K562 (cell line): ENCODE measurements around the gene ARHGDIA. TPM values are rescaled to one million over a fixed set of nuclear protein-coding genes. Genes with fewer than 3 reads are reported as not detected.

Experiments
- BCLAF1 ChIP-seq, 2 experiments: fragments of 450-650 bp in 1 of 2; IDR thresholded peaks; 2 replicates each; pipeline ENCODE4 v1.6.1; 2011 to 2017; ENCODE audit warnings: low read depth in 2 of 2, antibody characterized with exemption in 1 of 2, borderline replicate concordance in 1 of 2, low read length in 1 of 2, mild to moderate bottlenecking in 1 of 2, mixed read lengths in 1 of 2; ENCODE audit not compliant: control insufficient read depth in 1 of 2
- CUX1 ChIP-seq: fragments of 200-800 bp; sonication (Bioruptor generic); IDR thresholded peaks from 2 replicates; pipeline ENCODE4 v1.6.1; 2016; ENCODE audit warnings: missing genetic modification characterization, missing compliant biosample characterization
- DDX20 ChIP-seq: fragments of 450-650 bp; IDR thresholded peaks from 2 replicates; pipeline ENCODE4 v1.6.1; 2016; ENCODE audit warnings: missing genetic modification characterization, low read depth, mild to moderate bottlenecking, missing compliant biosample characterization, moderate library complexity
- E4F1 ChIP-seq: fragments of 250-450 bp; sonication (Bioruptor Pico); IDR thresholded peaks from 2 replicates; pipeline ENCODE4 v1.5.0; 2021; ENCODE audit warnings: mild to moderate bottlenecking, borderline replicate concordance
- ELF4 ChIP-seq: fragments of 450-650 bp; formaldehyde crosslinking; IDR thresholded peaks from 2 replicates; pipeline ENCODE4 v1.4.0; 2022; ENCODE audit warnings: missing genetic modification characterization
- GATAD2A ChIP-seq: fragments of 450-650 bp; IDR thresholded peaks from 2 replicates; pipeline ENCODE4 v1.6.1; 2017
- ID3 ChIP-seq, 2 experiments: fragments of 250-450 bp in 1 of 2; fragments of 450-650 bp in 1 of 2; sonication (Bioruptor Pico) in 1 of 2; IDR thresholded peaks; 2 replicates each; pipeline versions ENCODE4 v1.6.1 to v1.8.0; 2016 to 2021; ENCODE audit warnings: mild to moderate bottlenecking in 2 of 2, moderate library complexity in 2 of 2, missing compliant biosample characterization in 1 of 2, missing genetic modification characterization in 1 of 2
- KAT2B ChIP-seq: IDR thresholded peaks from one replicate; pipeline ENCODE4 v1.6.1; 2012; ENCODE audit warnings: low read depth, mild to moderate bottlenecking, control low read depth, inconsistent platforms, low read length, moderate library complexity
- MTA3 ChIP-seq: fragments of 450-650 bp; formaldehyde crosslinking; IDR thresholded peaks from 2 replicates; pipeline ENCODE4 v1.6.1; 2017; ENCODE audit warnings: mild to moderate bottlenecking, borderline replicate concordance
- RBBP5 ChIP-seq: fragments of 200-600 bp; sonication (generic); IDR thresholded peaks from 2 replicates; pipeline ENCODE4 v1.6.1; 2012; ENCODE audit warnings: borderline replicate concordance, mild to moderate bottlenecking, low read length, control low read depth, inconsistent platforms; ENCODE audit not compliant: insufficient read depth, poor library complexity, severe bottlenecking
- SMC3 ChIP-seq: conservative IDR thresholded peaks from 2 replicates; pipeline ENCODE4 v1.6.1; 2011; ENCODE audit warnings: low read depth, low read length, improper control_type of control experiment; ENCODE audit not compliant: insufficient read depth
- ZFX ChIP-seq: sonication (generic); formaldehyde crosslinking; IDR thresholded peaks from 2 replicates; pipeline ENCODE4 v1.8.0; 2022; ENCODE audit warnings: mild to moderate bottlenecking, missing genetic modification reagents, moderate library complexity
- ZKSCAN8 ChIP-seq: fragments of 200-800 bp; sonication (Bioruptor generic); IDR thresholded peaks from 2 replicates; pipeline ENCODE4 v1.6.1; 2016; ENCODE audit warnings: missing genetic modification characterization, missing compliant biosample characterization
- polyA plus RNA-seq, 8 experiments: library from polyadenylated mRNA; depleted of rRNA in 4 of 8; stranded (reverse) in 5 of 8; unstranded in 3 of 8; fragments of >200 nt; fragmentation: Nextera tagmentation in 2 of 8; fragmentation: Illumina TruSeq in 1 of 8; extraction: Ambion mirVana in 2 of 8; extraction: Trizol in 1 of 8; gene quantifications; 2 replicates each; pipeline versions ENCODE4 v1.2.1 to v1.2.3, GENCODE V29; 2011 to 2014; ENCODE audit warnings: inconsistent platforms in 1 of 8, missing spikeins in 1 of 8
- total RNA-seq, 7 experiments: library from RNA; depleted of rRNA in 6 of 7; stranded (reverse); fragments of >200 nt in 6 of 7; fragmentation: Illumina TruSeq in 2 of 7; extraction: Trizol in 2 of 7; gene quantifications; 2 replicates each; pipeline versions ENCODE4 v1.2.1 to v1.2.3, GENCODE V29; 2011 to 2021; ENCODE audit warnings: low replicate concordance in 1 of 7

The ARHGDIA gene
- total and polyA plus RNA-seq, 9 of the 15 experiments (the other 6 are each of a cell fraction or from before 2014, with no cell fraction given): 9.6 to 340 (median 97.6) TPM

DNA sequence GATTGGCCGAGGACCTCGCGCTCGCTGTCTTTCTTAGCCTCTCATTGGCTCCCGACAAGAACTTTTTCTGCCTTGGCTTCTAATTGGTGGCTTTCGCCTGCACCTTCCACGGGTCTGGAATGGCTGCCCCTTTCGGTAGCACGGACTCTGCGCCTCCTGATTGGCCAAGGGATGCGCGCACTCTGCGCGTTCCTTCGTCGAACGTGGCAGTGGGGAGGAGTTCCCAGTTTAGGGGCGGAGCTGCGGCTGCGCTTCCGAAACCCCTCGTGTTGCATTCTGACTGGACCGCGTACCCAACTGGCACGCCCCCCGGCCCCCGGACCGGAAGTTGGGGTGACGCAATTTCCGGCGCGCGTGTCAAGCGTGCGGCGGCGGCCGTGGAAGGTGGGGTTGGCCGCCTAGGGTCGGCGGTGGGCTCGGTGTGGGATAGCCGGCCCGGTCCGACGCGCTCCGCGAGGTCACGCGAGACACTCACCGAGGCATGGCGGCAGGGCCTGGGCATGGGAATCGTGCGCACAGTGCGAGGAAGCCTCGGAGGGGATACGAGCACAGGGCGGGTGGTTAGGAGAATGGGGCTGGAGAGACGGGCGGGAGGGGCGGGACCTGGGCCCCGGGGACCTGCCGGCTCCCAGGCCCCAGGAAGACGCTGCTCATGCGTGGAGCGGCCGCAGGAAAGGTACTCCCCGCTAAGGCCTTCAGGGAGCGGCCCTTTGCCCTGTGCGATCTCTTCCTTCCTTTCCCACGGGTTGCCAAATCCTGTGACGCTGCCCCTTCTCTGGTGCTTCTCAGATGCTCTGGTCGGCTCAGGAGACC lies 10.2 kb downstream of the ARHGDIA start (continued):
- no peak for TF ChIP-seq DDX20 (tag)
- no peak for TF ChIP-seq SMC3
- peak; percentile 78 for TF ChIP-seq ZFX (CRISPR knock-in tag)
- no peak for TF ChIP-seq BCLAF1 (IDR thresholded peaks at IDR 0.05; ENCODE audit: borderline replicate concordance in 1 of 2, control insufficient read depth in 1 of 2, low read depth in 2 of 2, low read length in 1 of 2)
- peak; percentile 97 for TF ChIP-seq ELF4 (CRISPR knock-in tag)
- no peak for TF ChIP-seq E4F1 (CRISPR knock-in tag)
- TF ChIP-seq ZKSCAN8 (CRISPR knock-in tag): peak; percentile 99
- no peak for TF ChIP-seq KAT2B
- 0 out of 2 replicates have a peak, but pooled peaks have one; percentile 40 for TF ChIP-seq GATAD2A
- TF ChIP-seq RBBP5: peak; percentile 75
- 0 out of 2 replicates have a peak, but pooled peaks have one; percentile 30 for TF ChIP-seq MTA3
- TF ChIP-seq CUX1 (CRISPR knock-in tag): peak; percentile 100
- TF ChIP-seq ID3 (CRISPR knock-in tag; IDR thresholded peaks at IDR 0.05): no peak
- no peak for TF ChIP-seq ID3 (tag; IDR thresholded peaks at IDR 0.05)
